ENCODE results near the gene NPRL2. TPM values are rescaled to one million over a fixed set of nuclear protein-coding genes. Genes with fewer than 3 reads are reported as not detected.

Gene NPRL2
- total RNA-seq, 1 experiment from 2014 or later: 24.1 TPM

DNA sequence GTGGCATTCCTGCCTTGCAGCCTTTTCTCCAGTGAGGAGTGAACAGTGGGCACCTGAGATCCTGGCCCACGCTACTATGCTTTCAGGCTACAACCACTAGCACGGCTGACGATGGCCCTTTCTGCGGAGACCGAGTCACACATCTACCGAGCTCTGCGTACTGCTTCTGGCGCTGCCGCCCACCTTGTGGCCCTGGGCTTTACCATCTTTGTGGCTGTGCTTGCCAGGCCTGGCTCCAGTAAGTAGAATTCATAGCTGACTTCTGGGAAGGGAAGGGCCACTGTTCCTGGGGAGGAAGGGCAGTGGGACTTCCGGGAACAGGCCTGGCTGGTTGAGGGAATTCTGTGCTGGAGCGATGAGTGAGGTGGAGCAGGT, 735 bp upstream of the NPRL2 start:
- H3K79me2 ChIP-seq (ENCODE audit: low read depth): peaks cover 25% of the 10 kb centered on the region
- H3F3A ChIP-seq (ENCODE audit: insufficient read depth, low read depth): peaks cover 9% of the 10 kb centered on the region; the same call in 1 of the 2 replicates
- H3K36me3 ChIP-seq (ENCODE audit: low read depth): no peaks in the 10 kb centered on the region
- peak overlapping the region; percentile 89 for H2AFZ ChIP-seq
- DNase-seq: no peak
- H3K27me3 ChIP-seq (ENCODE audit: insufficient read depth, low read depth): no peaks in the 10 kb centered on the region
- ChIA-PET POLR2A (ENCODE audit: unreplicated experiment) (interaction anchor here (0.6 to 0.7 kb wide), 3 partner anchors 14 to 100 kb away, joined by 3 to 6 read pairs (median 6); no protein-coding TSS in a partner anchor), CTCF (no interaction called here)
- H3K4me3 ChIP-seq: peak overlapping the region; percentile 79
- H3K9me2 ChIP-seq (ENCODE audit: insufficient read depth): no peaks in the 10 kb centered on the region
- intact Hi-C loops (cut with micrococcal nuclease; ENCODE audit: unreplicated experiment): loop anchor here (1.0 to 2.0 kb wide), 2 partner anchors 8 to 261 kb away; partner anchors contain the start of gene TMEM115
- TF ChIP-seq, protein P1, sequence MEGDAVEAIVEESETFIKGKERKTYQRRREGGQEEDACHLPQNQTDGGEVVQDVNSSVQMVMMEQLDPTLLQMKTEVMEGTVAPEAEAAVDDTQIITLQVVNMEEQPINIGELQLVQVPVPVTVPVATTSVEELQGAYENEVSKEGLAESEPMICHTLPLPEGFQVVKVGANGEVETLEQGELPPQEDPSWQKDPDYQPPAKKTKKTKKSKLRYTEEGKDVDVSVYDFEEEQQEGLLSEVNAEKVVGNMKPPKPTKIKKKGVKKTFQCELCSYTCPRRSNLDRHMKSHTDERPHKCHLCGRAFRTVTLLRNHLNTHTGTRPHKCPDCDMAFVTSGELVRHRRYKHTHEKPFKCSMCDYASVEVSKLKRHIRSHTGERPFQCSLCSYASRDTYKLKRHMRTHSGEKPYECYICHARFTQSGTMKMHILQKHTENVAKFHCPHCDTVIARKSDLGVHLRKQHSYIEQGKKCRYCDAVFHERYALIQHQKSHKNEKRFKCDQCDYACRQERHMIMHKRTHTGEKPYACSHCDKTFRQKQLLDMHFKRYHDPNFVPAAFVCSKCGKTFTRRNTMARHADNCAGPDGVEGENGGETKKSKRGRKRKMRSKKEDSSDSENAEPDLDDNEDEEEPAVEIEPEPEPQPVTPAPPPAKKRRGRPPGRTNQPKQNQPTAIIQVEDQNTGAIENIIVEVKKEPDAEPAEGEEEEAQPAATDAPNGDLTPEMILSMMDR (conservative IDR thresholded peaks at IDR 0.05): no peak
- no peak for TF ChIP-seq EZH2 (IDR thresholded peaks at IDR 0.05; ENCODE audit: low read depth)
- no peak overlapping the region for H3K27ac ChIP-seq
- H3K9me3 ChIP-seq (ENCODE audit: insufficient read depth, low read depth): no peaks in the 10 kb centered on the region
- peaks cover 10% of the 10 kb centered on the region for H4K20me1 ChIP-seq (ENCODE audit: insufficient read depth)
- BruUV-seq (replicated peaks): TSS peak; percentile 60
- peak overlapping the region; percentile 97 for H3K4me2 ChIP-seq
- peaks cover 22% of the 10 kb centered on the region for H3K4me1 ChIP-seq (replicated peaks; ENCODE audit: insufficient read depth)

DNA sequence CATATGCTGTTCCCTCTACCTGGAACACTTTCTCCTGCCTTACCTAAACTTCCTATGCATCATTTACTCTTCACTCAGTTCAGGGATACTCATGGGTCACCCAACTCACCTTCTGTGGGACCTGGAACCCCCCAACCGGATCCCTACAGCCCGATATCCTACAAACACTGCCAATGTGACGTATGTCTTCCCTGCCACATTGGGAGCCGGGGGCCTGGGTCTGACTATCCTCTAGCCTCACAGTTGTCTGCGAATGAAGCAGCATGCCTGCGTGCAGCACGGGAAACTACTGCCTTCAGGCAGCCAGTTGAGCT, 405 bp downstream of the NPRL2 start:
- Histone ChIP-seq H3K4me1 (replicated peaks; ENCODE audit: insufficient read depth) (peaks cover 17% of the 10 kb centered on the region; the same call in 1 of the 2 replicates), H3K4me3 (peak overlapping the region; percentile 79), H3K9me2 (ENCODE audit: insufficient read depth) (no peaks in the 10 kb centered on the region), H4K20me1 (ENCODE audit: insufficient read depth) (peaks cover under 1% of the 10 kb centered on the region; the same call in 1 of the 2 replicates), H2AFZ (peak overlapping the region; percentile 89), H3K27ac (no peak overlapping the region), H3K27me3 (ENCODE audit: insufficient read depth, low read depth) (no peaks in the 10 kb centered on the region), H3K4me2 (peak overlapping the region; percentile 97), H3K79me2 (ENCODE audit: low read depth) (peaks cover 16% of the 10 kb centered on the region; the same call in 1 of the 2 replicates), H3F3A (ENCODE audit: insufficient read depth, low read depth) (peaks cover 9% of the 10 kb centered on the region; the same call in 1 of the 2 replicates), H3K9me3 (ENCODE audit: insufficient read depth, low read depth) (no peaks in the 10 kb centered on the region), H3K36me3 (ENCODE audit: low read depth) (no peaks in the 10 kb centered on the region)
- intact Hi-C loops (cut with micrococcal nuclease; ENCODE audit: unreplicated experiment): loop anchor here (2.0 kb wide), 1 partner anchor 263 kb away; no protein-coding TSS in a partner anchor
- TSS peak; percentile 14 for BruUV-seq (replicated peaks)
- TF ChIP-seq EZH2 (IDR thresholded peaks at IDR 0.05; ENCODE audit: low read depth): no peak
- TF ChIP-seq, protein P1 (conservative IDR thresholded peaks at IDR 0.05): no peak
- POLR2A ChIA-PET (ENCODE audit: unreplicated experiment): interaction anchor here (0.6 to 0.9 kb wide), 4 partner anchors 10 to 252 kb away, joined by 3 to 7 read pairs (median 4); no protein-coding TSS in a partner anchor
- no peak for DNase-seq
- CTCF ChIA-PET: interaction anchor here (0.8 to 2.3 kb wide), 3 partner anchors 13 to 192 kb away, joined by 3 to 6 read pairs (median 5); no protein-coding TSS in a partner anchor

DNA sequence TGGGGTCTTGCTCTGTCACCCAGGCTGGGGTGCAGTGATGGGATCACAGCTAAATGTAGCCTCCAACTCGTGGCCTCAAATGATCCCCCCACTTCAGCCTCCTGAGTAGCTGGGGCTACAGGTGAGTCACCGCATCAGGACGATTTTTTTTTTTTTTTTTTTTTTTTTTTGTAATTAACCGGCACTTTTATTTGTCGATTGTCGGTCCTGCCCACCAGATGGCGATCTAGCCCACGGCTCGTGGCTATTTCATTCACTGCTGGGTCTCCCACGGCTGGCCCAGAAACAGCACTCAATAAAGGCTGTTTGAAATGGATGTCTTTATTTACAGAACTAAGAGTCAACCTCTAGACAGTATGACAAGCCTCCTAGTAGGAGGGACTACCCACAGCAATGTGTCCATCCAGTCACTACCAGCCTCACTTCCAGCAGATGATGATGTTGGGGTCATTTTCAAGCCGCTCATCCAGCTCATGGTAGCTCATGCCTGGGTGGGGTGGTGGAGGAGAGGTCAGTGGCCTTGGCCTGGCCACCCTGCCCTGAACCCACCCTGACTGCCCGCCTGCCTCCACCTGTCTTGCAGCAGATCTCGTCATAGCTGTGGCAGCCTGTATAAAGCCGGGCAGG, 3.3 kb downstream of the NPRL2 start:
- no peaks in the 10 kb centered on the region for H4K20me1 ChIP-seq (ENCODE audit: insufficient read depth)
- no peaks in the 10 kb centered on the region for H3K36me3 ChIP-seq (ENCODE audit: low read depth)
- peak; percentile 60 to 72 for DNase-seq
- ChIA-PET CTCF (interaction anchor here (0.6 to 1.0 kb wide), 7 partner anchors 10 to 264 kb away, joined by 3 to 18 read pairs (median 7); partner anchors contain the start of genes CISH and TMEM115), POLR2A (ENCODE audit: unreplicated experiment) (interaction anchor here (0.6 to 0.7 kb wide), 3 partner anchors 30 to 1216 kb away, joined by 3 to 14 read pairs (median 3); no protein-coding TSS in a partner anchor)
- intact Hi-C loops (cut with micrococcal nuclease; ENCODE audit: unreplicated experiment): loop anchor here (1.0 kb wide), 3 partner anchors 83 to 203 kb away; no protein-coding TSS in a partner anchor
- no peak overlapping the region for H3K27ac ChIP-seq
- peaks cover 5% of the 10 kb centered on the region; the same call in 1 of the 2 replicates for H3F3A ChIP-seq (ENCODE audit: insufficient read depth, low read depth)
- H2AFZ ChIP-seq: no peak overlapping the region
- no peak overlapping the region for H3K4me2 ChIP-seq
- no peaks in the 10 kb centered on the region for H3K9me3 ChIP-seq (ENCODE audit: insufficient read depth, low read depth)
- no peak overlapping the region for H3K4me3 ChIP-seq
- H3K27me3 ChIP-seq (ENCODE audit: insufficient read depth, low read depth): no peaks in the 10 kb centered on the region
- H3K9me2 ChIP-seq (ENCODE audit: insufficient read depth): no peaks in the 10 kb centered on the region
- no TSS peak for BruUV-seq (replicated peaks)
- H3K79me2 ChIP-seq (ENCODE audit: low read depth): peaks cover 16% of the 10 kb centered on the region; the same call in 1 of the 2 replicates
- H3K4me1 ChIP-seq (replicated peaks; ENCODE audit: insufficient read depth): peaks cover 17% of the 10 kb centered on the region; the same call in 1 of the 2 replicates
- TF ChIP-seq, protein P1 (conservative IDR thresholded peaks at IDR 0.05): peak; percentile 68
- no peak for TF ChIP-seq EZH2 (IDR thresholded peaks at IDR 0.05; ENCODE audit: low read depth)

All from PC-9 (cell line).